Stimulated activated CD8-positive, alpha-beta memory T cell treated with anti-CD3 and anti-CD28 coated beads, Interleukin-4, amount 100 ng/mL, for 24 hours (primary cell): ENCODE results near the gene PSTPIP1.
"Not testable (repeated sequence)": the region's sequence is repeated elsewhere in the genome, so short reads cannot be mapped to it uniquely, and the experiment has no call there.

Experiments used
- DNase-seq: peaks from one replicate; pipeline ENCODE4 v3.0.0-alpha.2; 2020; ENCODE audit warnings: low read depth

PSTPIP1 gene

DNA sequence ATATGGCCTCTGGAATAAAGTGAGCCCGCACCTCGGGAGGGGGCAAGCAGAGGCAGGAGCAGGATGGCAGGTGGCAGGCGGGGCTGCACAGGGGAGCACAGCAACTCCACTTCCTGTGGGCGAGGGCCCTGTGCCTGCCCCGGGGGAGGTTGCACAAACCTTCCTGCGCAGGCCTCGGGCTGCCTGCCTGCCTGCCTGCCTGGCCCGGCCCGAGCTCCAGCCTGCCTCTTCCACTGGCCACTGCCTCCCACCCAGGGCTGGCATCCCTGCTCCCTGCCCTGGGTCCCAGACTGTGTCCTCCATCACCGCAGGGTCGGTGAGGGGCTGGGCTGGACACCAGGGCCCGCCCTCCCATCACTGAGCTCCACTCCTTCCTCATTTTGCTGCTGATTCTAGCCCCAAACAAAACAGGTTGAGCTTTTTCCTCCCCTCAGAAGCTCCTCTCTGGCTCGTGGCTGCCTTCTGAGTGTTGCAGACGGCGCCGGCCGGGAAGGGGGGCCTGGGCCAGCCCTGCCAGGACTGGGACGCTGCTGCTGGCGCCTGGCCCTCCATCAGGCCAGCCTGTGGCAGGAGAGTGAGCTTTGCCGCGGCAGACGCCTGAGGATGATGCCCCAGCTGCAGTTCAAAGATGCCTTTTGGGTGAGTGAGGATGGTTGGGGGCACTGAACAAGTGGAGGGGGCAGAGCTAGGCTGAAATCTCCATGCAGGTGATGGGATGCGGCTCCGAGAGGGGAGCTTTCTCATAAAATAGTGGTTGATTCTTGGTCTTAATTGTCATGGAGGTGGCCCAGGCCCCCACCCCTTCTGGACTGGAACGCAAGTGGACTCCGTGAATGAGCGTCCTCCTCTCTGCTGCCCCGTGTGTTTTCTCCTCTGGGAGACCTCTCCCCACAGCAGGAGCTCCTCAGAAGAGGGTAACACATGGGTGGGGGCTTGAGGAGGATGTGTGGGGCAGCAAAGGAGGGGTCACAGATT lies at the start of gene PSTPIP1:
Gene PSTPIP1 (plus strand): TSS at position 156 of the 975 bp plus-strand sequence. CDS start 448 bp downstream, at position 604.
- no peak for DNase-seq

DNA sequence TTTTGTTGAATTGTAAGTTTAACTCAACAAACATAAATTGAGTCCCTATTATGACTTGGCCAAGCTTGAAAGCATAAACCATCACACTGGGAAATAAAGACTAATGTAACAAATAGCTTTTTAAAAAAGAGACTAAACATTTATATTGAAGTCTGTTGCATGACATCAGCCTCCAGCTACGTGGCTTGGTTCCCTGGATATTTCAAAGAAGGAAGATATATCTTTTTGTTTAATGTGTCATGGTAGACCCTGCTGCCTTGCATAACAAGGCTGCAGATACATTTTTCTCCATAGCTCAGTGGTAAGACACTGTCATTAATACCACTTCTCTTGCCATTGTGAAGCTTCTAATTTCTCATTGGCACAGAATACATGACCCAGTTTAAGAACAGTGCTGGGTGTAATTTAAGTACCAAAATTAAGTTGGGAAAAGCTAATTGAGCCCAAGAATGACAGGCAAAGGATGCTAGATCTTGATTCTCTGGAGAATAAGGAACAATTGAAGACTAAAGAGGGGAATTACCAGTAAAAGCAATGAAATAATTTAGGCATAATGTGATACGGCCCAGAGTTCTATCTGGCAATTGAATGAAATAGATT lies 49.3 kb upstream of the PSTPIP1 start:
- DNase-seq: no peak

DNA sequence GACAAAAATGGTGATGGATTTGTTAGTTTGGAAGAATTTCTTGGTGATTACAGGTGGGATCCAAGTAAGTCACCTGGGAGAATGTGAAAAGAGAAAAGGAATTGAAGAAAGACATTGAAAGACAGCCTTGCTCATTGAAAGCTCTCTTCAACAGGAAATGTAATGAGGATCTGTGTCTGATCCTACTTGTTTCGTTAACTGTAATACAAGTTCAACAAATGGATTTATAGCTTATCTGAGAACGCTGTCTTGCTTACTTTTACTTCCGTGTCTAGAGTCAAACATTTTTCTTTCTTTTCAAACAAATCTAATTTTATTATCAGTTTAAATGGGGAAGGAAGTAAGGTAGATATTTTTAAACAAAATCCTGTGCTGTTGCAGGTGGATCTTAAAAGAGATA lies 47.5 kb upstream of the PSTPIP1 start:
- no peak for DNase-seq

DNA sequence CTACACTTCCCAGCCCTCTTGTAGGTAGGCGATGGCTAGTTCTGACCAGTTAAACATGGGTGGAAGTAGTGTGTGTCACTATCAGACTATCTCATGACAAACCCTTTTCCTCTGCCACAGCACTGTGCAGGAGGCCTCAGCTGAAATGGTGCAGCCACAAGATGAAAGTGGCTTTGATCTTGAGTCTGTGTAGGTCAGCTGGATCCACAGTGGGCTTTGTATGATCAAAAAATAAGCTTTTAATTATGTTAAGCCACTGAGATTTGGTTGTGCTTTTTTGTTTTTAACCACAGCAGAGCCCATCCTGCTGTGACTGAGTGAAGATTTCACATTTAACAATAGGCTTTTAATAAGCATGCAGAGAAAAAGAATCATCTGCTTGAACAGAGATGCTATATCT lies 43.7 kb upstream of the PSTPIP1 start:
- no peak for DNase-seq

DNA sequence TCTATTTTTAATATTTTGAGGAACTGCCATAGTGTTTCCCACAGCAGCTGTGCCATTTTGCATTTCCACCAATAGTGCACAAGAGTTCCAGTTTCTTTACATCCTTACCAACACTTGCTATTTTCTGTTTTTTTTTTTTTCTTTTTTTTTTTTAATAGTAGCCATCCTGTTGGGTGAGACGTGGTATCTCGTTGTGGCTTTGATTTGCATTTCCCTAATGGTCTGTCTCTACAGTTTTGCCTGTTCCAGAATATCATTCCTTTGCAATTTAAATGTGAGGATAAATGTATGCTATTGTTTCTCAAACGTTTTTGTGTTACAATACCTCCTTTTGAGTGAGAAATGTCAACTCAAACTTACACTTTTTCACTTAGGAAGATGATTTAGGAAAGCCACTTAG lies 41.0 kb upstream of the PSTPIP1 start:
- no peak for DNase-seq

DNA sequence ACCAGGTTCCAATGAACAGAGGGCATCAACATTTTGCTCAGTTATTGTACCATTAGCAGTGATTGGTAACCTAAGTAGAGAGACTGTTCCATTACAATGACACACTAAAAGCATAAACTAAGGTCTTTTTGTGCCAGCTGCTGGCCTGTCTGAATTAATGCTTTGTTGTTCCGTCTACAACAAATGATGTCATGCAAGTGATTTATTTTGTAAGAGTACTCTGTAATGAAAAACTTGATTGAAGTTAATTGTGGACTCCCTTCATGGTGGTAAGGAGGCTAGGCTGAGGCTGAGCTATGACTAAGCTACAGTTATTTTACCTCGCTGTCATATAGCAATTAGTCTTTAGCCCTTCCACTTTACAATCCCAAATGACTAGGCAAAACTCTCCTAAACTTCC lies 40.2 kb upstream of the PSTPIP1 start:
- no peak for DNase-seq

DNA sequence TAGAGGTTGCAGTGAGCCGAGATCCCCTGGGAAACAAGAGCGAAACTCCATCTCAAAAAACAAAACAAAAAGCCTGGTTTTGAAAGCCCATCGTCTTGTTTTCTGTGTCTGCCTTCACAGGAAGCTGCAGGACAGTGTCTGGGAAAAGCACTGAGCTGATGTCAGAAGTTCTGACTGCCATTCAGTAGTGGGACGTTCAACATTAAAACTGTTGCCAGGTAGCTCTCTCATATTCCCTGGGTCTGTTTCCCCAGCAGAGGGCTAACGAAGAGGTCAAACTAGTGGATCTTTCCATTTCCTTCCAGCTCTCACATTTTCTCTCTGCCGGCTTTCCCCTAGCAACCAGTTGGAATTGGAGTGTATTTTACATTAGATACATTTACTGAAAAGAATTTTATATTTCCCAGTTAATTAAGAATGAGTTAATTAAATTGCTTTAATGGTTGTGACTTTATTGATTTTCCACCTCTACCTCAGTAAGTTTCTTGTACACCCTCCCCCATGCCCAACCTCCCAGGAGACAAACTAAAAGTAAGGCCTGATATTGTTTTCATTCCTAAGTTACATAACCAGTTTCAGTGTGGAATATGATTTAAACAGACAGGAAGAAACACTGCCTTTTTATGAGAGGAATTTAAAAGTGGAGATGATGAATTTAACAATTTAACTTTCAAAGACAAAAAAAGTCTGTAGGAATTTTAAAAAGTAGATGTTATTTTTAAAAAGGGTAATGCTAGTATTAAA lies 33.5 kb upstream of the PSTPIP1 start:
- no peak for DNase-seq

DNA sequence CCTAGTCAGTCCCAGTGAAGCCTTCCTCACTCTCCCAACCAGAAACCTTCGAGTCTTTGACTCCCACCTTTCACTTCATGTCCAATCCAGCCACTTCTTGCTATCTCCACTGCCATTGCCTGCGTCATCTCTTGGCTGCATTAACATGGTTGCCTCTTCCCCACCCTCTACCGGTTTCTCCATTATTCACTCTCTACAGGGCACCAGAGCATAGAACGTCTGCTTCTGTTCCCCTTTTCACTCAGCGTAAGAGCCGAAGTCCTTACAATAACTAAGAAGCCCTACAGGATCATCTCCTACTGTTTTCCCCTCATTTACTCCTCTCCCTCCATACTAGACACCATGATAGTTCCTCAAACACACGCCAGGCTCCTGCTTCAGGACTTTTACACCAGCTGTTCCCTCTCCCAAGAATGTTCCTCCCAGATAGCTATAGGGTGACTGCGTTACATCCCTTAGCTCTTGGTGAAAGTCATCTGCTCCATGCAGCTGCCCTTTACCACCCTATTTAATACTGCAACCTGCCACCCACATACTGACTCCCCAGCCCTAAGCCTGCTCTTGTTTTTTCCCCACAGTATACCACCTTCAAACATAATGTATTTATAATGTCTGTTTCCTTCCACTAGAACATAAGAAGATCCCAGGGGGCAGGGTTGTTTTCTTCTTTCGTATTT lies 32.5 kb upstream of the PSTPIP1 start:
- DNase-seq: no peak

DNA sequence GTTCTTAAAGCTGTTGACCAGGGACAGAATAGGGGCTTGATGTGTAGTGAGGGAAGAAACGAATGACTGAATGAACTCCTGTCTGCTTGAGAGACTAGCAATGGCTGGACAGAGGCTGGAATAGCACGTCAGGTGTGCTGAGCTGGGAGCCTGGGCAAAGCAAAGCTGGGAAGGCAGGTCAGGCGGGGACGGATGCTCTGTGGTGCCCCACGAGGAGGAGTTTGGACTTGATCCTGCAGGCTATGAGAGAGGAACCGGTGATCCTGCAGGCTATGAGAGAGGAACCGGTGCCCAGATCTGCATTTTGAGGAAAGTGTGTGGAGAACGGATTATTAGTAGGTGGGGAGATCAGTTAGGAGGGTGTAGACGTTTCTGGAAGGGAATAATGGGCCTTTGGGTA lies 31.3 kb upstream of the PSTPIP1 start:
- DNase-seq: no peak

DNA sequence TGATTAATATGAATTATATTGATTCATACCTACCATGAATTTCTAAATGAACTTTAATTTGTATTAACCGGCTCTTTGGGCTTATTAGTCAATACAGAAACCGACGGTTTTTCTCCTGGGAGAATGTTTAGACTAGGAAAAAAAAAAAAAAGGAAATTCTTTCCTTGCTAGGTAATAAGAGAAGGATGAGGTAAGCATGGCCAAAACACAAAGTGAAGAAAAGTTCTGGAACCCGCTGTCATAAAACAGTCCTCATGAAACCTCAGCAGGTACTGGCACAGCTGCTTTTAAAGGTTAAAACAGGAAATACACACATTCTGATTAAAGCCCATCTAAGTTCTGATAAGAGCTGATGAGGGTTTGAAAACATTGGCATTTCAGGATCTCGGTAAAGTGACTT lies 30.8 kb upstream of the PSTPIP1 start:
- DNase-seq: no peak

DNA sequence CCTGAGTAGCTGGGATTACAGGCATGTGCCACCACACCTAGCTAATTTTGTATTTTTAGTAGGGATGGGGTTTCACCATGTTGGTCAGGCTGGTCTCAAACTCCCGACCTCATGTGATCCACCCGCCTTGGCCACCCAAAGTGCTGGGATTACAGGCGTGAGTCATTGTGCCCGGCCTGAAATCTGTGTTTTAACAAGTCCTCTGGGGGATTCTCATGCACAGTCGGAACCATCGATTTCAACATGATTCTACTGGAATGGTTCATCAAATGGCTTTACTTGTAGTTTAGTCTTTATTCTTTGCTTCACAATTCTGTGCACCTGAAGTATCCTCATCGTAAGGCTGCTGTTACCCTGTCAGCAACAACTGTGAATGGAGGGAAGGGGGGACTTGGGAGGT lies 28.9 kb upstream of the PSTPIP1 start:
- not testable (repeated sequence) for DNase-seq

DNA sequence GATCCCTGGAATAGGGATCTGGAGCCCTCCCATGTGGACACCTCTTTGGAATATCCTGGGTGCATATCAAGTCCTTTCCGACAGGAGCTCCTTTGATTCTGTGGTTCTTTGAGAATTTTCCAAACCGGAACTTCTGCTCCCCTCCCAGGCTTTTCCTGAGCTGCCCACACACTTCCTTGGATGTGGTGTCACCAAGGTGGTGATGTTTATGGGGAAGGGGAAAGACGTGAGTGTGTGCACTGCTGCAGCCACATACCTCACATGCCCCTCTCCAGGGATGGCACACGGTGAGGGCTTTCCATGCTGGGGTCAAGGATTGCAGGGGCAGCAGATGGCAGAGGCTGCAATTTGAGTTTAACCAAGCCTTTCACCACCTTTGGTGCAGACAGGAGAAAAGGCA lies 27.9 kb upstream of the PSTPIP1 start:
- DNase-seq: no peak

DNA sequence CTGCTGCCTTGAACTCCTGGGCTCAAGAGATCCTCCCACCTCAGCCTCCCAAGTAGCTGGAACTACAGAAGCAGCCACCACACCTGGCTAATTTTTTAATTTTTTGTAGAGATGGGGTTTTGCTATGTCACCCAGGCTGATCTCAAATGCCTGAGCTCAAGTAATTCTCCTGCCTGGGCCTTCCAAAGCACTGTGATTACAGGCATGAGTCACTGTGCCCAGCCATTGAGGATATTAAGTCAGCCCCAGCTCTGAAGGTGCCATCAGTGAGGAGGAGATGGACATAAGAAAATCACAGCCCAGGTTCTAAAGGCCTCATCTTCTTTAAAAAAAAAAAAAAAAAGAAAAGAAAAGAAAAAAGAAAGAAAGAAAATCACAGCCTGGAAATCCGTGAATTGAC lies 26.6 kb upstream of the PSTPIP1 start:
- DNase-seq: no peak

DNA sequence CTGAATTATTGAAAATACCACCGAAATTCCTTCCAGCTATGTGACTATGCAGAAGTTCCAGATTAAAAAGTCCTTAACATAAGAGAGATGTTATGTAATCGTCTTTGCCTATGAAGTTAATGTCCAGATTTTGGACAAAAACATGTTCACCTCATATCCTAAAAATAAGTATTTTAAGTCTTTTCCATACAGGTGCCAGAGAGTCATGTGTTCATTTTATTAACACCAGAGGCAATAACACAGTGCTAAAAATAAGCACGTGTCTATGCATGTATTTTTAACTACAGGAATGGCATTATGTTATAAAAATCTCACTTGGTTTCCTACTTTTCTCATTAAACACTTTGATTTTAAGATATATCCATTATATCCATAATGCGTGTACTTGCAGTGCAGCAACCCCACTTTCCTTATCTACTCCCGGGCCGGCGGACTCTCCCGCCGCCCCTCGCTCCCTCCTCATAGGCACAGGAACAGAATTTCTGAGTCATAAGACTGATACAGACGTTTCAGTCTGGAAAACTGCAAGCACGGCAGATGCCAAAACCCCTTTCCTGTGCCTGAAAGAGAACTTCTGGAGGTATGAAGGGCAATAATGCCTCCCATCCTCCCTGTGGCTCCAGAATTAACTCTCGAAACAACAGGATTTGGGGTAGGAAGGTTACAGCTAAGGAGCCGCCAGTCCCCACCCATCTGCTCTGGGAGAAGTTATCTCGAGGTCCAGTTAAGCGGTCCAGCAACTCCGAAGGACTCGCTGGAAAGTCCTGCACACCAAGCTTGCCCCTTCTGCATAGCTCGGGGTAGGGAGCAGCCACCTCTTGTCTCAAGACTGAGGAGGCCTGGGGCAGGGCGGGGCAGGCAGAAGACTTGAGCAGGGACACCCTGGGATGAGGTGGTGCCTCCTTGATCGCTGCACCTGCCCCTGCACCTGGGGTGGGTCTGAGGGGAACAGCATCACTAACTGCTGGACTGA lies 22.3 kb upstream of the PSTPIP1 start:
- no peak for DNase-seq

DNA sequence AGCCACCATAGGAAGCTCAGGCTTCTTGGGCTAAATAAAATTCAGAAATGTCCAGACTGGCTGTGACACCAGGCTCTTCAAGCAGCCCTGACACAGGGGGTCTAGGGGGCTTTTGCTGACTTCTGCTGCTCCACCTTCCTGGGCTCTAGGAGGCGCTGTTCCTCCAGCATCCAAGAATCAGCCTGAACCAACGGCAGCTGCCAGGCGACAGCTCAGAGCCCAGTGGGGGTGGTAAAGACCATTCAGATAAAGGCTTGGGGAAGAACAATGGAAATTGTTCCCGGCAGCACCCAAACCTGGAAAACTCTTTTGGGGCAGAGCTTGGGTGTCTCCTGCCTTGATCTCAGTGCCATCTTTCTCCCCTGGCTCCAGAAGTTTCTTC lies 21.6 kb upstream of the PSTPIP1 start:
- peak; percentile 57 for DNase-seq

DNA sequence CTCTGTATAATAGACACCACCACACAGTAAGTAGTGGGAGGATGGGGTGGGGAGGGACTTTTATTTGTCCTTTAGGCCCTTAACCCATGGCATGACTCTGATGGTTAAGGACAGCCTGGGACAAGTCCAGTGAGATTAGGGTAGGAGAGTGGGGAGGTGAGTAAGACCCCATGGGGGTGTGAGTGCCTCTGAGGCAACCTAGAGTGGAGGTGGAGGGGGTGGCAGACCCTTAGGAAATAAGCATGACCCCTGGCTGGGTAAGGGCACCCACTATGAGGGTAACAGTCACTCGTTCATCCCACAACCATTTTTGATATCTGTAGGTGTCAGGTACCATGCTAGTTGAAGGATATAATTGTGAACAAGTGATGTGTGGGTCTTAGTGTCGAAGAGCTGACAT lies 21.0 kb upstream of the PSTPIP1 start:
- no peak for DNase-seq

DNA sequence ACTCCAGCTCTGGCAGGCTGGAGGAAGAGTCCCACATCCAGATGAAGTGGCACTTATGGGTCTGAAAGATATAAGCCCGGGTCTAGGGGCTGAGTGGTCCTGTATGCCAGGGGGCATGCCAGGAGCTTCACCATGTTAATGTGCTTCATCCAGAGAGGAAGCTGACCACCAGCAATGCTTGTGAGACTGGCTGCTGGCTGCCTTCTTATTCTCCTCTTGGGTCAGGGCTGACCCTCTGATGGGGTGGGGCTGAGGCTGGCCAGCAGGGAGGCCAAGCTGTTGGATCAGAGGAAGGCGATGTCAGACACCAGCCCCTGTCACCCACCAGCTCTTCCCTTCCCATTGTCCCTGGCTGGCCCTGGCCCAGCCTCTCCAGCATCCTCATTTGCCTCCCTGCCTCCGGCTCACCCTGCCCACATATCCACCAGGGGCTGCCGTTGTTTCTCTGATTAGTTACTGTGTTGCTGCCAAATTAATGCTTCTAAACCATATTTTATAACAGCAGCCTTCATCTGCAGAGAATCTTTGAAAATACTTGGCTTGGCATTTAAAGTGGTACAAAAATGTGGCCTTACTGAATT lies 20.4 kb upstream of the PSTPIP1 start:
- DNase-seq: no peak

DNA sequence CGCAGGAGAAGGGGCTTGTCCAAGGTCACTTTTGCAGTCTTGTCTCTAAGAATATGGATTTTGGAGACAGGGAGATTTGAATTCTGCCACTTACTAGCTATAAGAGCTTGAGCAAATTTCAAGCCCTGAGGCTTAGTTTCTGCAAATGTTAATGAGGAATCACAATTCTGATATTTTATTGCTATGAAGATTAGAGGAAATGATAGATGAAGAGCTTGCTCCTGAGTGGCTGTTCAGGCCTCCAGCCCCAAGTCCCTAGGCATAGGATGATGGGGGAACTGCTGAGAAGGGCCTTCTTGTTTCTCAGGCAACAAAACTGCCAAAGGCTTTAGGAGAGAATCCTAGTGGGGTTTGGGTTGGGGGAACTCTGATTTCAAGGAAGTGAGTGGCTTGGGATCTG lies 18.8 kb upstream of the PSTPIP1 start:
- no peak for DNase-seq

DNA sequence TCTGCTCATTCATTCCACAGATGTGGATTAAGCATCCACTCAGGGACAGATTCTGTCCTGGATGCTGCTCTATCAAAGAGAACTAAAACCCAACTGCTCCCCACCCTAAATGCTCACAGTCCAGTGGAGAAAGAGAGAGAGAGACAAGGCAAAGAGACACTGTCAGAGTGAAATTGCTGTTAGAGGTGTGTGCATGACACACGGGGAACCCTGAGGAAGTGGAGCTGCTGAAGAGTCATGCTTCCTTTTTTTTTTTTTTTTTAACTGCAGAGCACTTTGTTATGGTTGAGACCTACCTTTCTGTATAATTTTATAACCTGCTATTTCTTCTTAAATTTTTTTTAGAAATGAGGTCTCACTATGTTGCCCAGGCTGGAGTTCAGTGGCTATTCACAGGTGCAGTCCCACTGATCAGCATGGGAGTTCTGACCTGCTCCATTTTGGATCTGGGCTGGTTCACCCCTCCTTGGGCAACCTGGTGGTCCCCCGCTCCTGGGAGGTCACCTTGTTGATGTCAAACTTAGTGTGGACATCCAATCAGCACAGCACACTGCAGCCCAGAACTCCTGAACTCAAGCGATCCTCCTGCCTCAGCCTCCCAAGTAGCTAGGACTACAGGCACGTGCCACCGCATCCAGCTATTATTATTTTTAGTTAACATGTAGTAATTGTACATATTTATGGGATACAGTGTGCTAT lies 18.2 kb upstream of the PSTPIP1 start:
- DNase-seq: no peak
